NCI-H2107 treated with DMSO at 0.1 percent for 48 hours (cell line): Measurements from ENCODE around the gene ARHGEF3.
"Not testable (repeated sequence)": the region's sequence is repeated elsewhere in the genome, so short reads cannot be mapped to it uniquely, and the experiment has no call there.

Experiments used
- DNase-seq: peaks from one replicate; lab custom pipeline; 2025; ENCODE audit not compliant: unreplicated experiment; lab: John Stamatoyannopoulos, UW

ARHGEF3 gene

DNA sequence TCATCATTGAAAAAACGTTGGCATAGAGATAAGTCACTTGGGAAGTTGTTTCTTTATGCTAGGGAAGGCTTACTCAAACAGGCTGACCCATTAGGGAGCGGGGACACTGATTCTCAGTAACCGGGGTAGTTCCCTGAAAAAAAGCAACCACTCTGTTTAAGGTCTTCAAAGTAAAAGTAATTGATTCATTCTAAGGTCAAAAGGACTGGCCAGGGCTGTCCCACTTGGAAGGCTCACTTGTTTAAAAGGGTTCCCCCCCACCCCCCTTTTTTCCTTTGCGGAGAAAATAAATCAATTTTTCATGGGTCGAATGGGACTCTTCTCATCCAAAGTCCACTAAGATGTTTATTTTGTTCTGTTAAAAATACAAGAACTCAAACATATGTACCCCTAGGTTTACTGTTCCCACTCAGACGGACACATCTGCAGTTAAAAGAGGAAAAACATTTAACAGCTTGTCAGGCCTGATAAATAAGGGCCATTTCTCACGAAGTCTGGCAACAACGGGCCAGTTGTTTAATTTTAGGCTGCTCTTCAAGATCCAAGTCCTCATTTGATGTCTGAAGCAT lies 53.0 kb downstream of the ARHGEF3 start:
- no peak for DNase-seq

DNA sequence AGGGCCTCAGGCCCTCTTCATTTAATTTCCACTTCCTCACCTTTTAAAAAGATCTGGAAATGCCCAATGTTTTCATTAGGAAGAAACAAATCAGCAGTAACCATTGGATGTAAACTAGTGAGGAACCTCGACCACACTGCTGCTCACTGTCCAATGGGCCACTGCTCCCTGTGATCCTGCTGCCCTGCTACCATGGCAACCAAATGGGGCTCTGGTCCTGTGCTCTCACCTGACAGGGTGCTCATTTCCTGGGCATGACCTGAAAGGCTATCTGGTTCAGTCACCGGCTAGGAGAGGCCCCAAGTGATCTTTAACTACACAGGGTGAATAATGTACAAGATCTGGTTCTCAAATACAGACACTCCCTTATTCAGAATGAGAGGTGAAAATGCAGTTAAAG lies 54.6 kb downstream of the ARHGEF3 start:
- no peak for DNase-seq

DNA sequence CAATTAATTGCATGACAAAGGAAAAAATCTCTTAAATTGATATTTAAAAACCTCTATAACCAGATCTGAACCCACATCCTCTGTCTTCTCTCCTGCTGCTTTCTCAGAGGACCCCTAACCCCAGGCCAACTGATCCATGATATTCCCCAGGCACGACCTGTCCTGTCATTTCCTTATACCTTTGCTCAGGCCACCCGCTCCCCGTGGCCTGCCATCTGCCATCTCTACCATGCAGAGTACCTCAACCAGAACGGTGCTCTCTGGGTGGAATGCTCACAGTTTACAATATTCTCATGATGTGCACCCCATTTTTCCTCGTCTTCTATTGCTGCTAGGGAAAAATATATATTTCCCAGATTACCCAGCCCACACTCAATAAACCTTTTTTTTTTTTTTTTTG lies 57.7 kb downstream of the ARHGEF3 start:
- no peak for DNase-seq

DNA sequence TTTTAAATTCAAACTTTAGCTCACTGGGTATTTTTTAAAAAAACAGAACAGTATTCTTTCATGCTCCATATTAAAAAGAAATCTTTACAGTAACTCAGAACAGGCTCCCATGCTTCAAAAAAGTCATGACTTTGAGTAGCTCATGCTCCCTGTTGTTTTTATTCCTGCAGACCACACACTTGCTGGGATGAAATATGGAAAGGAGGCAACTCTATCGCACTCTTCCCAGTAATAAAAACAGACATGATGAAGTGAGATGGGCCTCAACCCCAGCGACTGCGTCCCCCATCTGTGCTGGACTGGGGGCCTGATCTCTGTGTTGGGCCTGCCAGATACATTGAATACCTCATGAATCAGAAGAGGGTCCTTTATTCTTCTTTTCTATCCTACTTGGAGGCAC lies 58.9 kb downstream of the ARHGEF3 start:
- no peak for DNase-seq

DNA sequence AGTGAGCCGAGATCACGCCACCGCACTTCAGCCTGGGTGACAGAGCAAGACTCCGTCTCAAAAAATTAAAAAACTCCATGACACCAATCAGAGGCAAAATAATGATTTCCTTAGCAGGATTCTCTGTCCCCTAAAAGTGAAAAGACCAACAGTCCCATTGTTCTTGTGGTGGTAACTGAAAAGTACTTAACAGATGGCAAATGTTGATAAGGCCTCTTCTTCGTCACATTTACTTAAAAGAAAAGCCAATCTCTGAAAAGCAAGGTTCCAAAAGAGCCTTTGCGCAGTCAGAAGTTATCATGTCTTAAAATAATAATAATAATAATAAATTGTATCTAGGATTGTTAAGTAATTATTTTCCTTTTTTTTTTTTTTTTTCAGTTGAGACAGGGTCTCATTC lies 62.7 kb downstream of the ARHGEF3 start:
- no peak for DNase-seq

DNA sequence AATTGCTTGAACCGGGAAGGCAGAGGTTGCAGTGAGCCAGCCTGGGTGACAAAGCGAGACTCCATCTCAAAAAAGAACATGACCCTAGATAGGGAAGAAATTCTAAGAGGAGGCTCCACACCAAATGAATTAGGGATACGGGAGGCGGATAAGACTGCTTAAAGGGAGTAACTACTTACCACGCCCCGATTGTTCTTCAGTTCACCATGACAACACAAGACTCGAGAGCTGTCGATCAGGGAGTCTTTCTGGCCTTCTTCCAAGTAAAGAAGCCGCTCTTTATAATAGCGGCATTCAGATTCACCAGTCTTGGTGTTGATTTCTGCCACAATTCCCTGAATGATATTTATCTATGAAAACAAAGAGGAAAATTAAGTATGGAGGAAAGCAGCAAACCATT lies 64.7 kb downstream of the ARHGEF3 start:
- no peak for DNase-seq

DNA sequence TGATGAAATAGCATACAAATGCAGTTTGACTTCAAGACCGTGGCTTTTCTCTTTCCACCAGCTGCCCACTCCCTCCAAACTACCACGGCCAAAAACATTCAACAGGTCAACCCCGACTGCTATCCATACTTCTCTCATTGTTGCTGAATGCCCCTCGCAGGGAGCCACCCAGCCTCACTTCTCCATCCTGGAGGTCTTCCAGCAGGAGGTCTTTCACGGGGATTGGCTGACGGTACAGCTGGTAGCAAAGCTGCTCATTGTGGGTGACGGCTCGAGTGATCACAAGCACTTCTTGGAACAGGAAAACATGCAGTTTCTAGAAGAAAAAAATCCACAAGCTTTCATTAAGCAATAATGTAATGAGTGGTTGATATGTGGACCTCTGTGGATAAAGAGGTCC lies 69.6 kb downstream of the ARHGEF3 start:
- no peak for DNase-seq

DNA sequence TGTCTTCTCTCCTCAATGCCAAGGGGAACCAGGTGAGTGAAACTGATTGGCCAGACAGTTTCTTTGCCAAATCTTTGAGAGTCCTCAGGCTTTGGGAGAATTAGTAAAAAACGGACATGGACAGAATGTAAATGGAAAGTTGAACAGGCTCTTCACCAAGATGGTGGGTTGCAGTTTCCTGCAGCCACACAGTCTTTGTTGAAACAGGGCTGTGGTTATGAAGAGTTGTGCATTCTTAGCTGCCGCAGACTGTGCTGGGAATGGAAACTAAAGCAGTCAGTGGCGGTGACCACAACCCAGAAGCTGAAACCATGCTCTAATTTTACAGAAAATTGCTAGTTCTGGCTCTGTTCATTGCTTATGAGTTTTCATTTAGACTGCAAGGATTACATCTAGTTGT lies 76.6 kb downstream of the ARHGEF3 start:
- no peak for DNase-seq

DNA sequence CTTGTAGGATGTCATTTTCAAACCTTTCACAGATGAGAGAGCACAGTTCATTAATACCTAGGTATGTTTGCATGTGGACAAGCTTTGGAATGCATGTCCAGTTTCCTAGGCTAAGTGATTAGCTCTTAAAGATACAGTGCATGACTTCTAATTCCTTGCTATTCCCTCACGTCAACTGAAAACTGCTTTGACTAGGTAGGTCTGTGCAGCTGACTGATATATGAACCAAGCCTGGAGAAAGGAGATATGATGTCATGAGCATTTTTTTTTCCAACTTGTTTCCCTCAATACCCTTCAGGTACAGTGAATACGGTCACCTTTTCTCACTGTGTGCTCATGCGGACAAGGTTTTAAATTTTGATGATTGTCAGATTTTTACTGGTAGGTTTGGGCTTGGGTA lies 77.1 kb downstream of the ARHGEF3 start:
- DNase-seq, result no peak

DNA sequence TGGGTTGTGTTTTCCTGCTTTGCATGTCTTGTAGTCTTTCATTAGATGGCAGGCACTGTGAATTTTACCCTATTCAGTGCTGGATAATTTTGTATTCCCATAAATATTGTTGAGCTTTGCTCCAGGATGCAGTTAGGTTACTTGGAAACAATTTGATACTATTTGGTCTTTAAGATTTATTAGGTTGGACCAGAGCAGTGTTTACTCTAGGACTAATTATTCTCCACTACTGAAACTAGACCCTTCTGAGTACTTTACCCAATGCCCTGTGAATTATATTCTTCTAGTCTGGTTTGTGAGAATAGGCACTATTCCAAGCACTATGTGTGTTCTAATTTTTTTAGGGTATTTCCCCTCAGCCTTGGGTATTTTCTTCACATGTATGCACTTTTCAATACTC lies 80.9 kb downstream of the ARHGEF3 start:
- DNase-seq, result no peak

DNA sequence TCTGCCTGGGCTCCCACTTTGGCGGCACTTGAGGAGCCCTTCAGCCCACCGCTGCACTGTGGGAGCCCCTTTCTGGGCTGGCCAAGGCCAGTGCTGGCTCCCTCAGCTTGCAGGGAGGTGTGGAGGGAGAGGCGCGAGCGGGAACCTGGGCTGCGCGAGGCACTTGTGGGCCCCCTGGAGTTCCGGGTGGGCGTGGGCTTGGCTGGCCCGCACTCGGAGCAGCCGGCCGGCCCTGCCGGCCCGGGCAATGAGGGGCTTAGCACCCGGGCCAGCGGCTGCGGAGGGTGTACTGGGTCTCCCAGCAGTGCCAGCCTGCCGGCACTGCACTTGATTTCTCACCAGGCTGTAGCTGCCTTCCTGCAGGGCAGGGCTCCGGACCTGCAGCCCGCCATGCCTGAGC lies 82.9 kb downstream of the ARHGEF3 start:
- not testable (repeated sequence) for DNase-seq

DNA sequence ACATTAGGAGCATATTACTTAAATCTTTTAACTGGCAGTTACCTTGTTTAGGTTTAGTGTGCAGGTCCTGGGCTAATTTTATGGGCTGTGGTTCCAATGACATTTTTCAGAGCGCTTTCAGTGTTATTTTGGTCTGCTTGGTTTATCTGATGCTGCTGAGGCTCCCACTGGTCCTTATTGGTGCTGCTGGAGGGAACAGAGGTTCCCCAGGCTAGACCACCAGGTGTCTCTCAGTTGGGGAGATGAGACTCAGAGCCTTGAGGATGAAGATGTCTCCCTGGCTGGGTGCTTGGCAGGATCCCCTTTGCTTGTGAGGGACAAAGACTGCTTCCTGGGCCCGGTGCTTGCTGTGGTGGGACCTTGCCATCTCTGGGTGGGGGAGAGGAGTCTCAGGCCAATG lies 90.4 kb downstream of the ARHGEF3 start:
- DNase-seq, result no peak

DNA sequence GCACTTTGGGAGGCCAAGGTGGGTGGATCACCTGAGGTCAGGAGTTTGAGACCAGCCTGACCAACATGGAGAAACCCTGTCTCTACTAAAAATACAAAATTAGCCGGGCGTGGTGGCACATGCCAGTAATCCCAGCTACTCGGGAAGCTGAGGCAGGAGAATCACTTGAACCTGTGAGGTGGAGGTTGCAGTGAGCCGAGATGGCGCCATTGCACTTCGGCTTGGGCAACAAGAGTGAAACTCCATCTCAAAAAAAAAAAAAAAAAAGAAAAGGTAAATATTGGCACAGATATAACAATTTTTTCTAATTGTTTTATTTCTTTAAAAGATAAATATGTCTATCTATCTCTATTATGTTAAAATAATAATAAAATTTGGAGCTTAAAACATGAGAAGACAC lies 94.3 kb downstream of the ARHGEF3 start:
- not testable (repeated sequence) for DNase-seq

DNA sequence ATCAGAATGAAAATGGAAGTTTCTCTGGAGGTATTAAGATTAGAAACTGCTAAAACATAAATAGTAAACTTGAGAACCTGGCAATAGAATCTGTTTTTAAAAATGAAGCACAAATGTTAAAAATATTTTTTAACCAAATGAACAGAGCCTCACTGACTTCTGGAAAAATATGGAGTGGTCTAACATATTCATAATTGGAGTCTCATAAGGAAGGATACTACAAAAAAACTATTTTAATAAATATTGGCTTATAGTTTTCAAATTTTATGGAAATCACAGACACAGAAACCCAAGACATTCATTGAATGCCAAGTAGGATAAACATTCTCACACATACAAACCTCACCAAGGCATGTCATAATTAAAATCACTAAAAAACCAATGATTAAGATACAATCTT lies 95.1 kb downstream of the ARHGEF3 start:
- DNase-seq, result no peak

DNA sequence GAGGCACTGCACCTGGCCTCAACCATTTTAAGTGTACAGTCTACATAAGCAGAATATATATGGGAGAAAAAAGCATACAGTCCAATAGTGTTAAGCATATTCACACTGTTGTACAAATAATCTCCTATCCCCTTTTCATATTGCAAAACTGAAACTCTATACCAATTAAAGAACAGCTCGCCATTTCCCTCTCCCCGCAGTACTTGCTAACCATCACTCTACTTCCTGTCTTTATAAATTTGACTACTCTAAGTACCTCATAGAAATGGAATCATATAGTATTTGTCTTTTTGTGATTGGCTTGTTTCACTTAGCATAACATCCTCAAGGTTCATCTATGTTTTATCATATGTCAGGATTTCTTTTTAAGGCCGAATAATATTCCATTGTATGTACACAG lies 97.0 kb downstream of the ARHGEF3 start:
- no peak for DNase-seq

DNA sequence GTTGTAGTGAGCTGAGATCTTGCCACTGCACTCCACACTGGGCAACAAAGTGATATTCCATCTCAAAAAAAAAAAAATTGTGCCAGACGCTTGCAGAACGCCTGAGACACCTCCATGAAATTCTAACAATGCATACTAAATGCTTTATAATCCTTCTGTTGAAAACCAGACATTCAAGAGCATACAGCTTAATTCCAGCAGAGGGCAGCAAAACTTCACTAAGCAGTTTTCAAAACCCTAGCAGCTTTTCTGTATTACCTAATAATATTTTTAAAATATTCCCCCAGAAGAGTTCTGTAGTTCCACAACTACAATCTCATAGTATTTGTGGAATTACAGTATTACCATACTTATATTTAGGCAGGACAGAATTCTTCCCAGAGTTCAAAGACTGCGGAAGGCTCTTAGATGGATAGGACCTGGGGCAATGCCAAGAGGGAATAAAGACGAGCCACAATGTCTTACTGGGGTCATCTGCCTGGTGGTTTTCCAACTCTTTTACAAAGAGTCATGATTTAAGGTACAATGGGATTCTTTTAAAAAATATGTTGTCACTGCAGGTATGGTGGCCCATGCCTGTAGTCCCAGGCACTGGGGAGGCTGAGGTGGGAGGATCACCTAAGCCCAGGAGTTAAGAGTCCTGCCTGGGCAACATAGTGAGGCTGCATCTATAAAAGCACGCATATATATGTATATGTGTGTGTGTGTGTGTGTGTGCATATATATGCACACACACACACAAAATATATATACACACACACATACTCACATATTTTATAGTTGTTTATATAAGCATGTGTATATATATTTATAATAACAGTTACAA lies 99.0 kb downstream of the ARHGEF3 start:
- peak; percentile 15 for DNase-seq

DNA sequence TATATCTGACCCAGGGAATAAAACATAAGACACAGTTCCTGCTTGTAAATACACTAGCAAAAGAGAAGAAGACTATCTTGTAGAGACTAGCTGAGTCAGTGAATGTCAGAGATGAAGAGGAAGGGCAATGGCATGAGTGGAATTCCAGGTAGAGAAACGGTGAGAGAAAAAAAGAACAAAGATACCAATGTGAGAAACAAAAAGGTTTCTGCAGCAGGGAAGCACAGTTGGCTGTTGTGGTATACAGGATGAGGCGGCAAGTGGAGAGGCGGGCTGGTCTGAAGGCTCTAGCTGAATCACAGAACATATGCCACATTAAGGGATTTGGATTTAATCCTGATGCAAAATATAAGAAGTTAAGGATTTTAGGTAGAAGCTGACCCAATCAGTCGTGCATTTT lies 101.6 kb downstream of the ARHGEF3 start:
- DNase-seq, result no peak

DNA sequence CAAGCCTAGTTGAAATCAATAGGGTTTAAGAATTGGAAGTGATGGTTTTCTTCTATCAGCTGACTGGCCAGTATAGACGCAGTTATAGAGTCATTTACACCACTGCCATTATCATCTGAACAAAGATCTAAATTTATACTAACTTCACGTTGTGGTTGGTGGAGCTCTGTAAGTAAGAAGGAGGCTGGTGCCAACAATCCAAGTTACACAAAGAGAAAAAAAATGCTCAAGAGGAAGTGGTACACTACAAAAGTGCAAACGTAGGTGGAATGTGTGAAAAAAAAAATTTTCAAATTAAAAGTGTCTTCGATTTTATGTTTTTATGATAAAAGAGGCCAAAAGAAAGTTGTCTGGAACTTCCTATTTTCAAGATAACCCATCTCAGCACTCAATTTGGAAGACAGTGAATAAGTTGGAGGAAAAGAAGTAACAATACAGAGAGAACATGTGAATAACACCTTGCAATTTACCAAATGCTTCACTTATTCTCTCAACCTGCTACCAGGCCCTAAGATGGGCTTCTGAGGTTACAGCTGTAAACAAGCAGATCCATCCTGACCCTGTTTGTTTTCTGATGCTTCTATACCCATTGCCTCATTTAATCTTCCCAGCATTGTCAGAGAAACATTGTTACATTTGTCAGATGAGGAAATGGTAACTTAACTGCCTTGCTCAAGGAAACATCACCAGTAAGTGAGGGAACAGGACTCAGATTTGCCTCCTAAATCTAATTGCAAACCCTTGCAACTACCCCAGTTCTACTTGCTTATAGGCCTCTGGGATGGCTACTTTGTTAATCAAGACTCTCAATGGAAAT lies 106.7 kb downstream of the ARHGEF3 start:
- no peak for DNase-seq

DNA sequence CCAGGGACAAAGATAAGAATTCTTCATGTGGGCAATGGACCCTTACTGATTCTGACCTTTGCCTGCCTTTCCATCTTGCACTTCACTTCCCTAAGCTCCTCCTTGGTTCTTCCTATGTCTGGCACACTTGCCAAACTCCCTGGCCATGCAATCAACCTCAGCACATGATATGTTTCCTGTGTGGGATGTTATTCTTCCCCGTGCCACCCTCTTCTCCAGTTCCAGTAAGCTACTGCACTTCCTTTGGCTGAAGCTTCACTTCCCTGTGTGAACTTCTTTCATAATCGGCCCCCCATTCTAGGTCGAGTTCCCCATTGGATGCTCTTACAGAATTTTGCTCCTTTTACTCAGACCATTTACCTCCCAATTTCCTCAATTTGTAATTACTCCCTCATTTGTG lies 108.0 kb downstream of the ARHGEF3 start:
- DNase-seq, result no peak

DNA sequence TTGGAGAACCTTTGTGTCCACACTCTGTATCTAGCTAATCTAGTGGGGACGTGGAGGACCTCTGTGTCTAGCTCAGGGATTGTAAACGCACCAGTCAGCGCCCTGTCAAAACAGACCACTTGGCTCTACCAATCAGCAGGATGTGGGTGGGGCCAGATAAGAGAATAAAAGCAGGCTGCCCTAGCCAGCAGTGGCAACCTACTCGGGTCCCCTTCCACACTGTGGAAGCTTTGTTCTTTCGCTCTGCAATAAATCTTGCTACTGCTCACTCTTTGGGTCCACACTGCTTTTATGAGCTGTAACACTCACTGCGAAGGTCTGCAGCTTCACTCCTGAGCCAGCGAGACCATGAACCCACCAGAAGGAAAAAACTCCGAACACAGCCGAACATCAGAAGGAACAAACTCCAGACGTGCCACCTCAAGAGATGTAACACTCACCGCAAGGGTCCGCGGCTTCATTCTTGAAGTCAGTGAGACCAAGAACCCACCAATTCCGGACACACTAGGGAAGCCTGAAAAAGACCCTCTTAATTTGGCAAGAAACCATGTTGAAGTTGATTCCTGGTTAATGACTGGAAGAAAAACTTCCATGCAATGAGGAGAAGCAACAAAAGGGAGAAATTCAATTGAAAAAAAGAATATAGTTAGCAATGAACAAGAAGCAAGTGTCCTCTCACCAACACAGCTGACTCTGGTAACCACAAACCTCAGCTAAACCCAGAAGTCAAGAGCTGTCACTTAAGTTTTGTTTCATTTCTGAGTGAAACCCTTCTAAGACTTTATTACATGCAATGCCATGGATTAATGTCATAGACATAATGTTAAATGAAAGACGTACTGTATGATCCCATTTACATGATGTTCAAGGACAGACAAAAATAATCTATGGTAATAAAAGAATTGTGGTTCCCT lies 109.0 kb downstream of the ARHGEF3 start:
- not testable (repeated sequence) for DNase-seq

DNA sequence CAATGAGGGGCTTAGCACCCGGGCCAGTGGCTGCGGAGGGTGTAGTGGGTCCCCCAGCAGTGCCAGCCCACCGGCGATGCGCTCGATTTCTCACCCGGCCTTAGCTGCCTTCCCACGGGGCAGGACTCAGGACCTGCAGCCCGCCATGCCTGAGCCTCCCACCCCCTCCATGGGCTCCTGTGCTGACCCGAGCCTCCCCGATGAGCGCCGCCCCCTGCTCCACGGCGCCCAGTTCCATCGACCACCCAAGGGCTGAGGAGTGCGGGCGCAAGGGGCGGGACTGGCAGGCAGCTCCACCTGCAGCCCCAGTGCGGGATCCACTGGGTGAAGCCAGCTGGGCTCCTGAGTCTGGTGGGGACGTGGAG lies 109.8 kb downstream of the ARHGEF3 start:
- DNase-seq, result not testable (repeated sequence)
